ENCODE data around the gene NSUN4. TPM values are rescaled to one million over a fixed set of nuclear protein-coding genes. Genes with fewer than 3 reads are reported as not detected.
A peak's percentile ranks its signal among the peaks of the same experiment; 100 is the strongest.
"Not testable (repeated sequence)": the region's sequence is repeated elsewhere in the genome, so short reads cannot be mapped to it uniquely, and the experiment has no call there.

NSUN4 gene
- total and polyA plus RNA-seq, 2 of the 13 experiments (the other 11 are each of a cell fraction or from before 2014, with no cell fraction given) = 21.5 to 23.5 TPM

DNA sequence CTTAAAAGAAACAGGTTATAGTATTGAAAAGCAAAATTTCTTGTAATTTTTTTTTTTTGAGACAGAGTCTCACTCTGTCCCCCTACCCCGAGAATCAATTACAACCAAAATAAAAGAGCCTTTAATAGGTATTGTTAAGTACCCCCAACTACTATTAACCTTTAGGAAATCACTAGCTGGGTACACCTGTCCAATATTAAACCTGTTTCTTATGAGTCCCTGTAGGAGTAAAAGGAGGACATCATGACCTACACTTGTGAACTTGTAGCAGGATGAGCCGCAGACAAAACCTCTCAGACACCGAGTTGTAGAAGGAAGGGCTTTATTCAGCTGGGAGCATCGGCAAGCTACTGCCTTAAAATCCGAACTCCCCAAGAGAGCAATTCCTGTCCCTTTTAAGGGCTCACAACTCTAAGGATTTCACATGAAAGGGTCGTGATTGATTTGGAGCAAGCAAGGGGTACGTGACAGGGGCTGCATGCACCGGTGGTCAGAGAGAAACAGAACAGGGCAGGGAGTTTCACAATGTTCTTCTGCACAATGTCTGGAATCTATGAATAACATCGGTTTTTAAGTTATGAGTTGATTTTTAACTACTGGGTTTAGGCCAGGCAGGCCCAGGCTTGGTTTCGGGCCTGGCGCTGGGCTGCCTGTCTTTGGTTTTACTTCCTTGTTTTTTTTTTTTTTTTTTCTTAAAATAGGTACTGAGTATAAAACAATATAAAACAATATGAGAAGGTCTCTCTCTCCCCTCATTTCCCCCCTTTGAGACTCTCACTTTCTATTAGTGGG lies 15.1 kb upstream of the NSUN4 start:
- H4K20me1 ChIP-seq (ENCODE audit: insufficient read depth, low read length); ATAC-seq; H3K9ac ChIP-seq (ENCODE audit: insufficient read depth, low read depth, low read length); H3K4me3 ChIP-seq (replicated peaks in 1 of 3; ENCODE audit: insufficient read depth in 1 of 3, low read depth in 2 of 3, low read length in 3 of 3); H3K79me2 ChIP-seq (ENCODE audit: insufficient read depth, low read length); H3K4me1 ChIP-seq (ENCODE audit: insufficient read depth, low read length); CTCF ChIA-PET (ENCODE audit: low intra/inter-chr PET ratio, low total read pairs); H3K9me3 ChIP-seq (ENCODE audit: low read length); in situ Hi-C loops (cut with HindIII; ENCODE audit: extremely low pct_ligation_motif_present, low pct_unique_long_range_greater_than_20kb); H3K27ac ChIP-seq (ENCODE audit: extremely low read length, insufficient read depth, low read length); H2AFZ ChIP-seq (ENCODE audit: low read length); H3K36me3 ChIP-seq (replicated peaks in 1 of 2; ENCODE audit: control insufficient read depth in 1 of 2, insufficient read depth in 2 of 2, low read length in 2 of 2); DNase-seq (ENCODE audit: low spot score); H3K27me3 ChIP-seq (ENCODE audit: control insufficient read depth in 1 of 2, insufficient read depth in 2 of 2, low read length in 2 of 2); intact Hi-C loops (cut with micrococcal nuclease; ENCODE audit: unreplicated experiment); BruUV-seq (replicated peaks); FAIRE-seq: not testable (repeated sequence)
- POLR2A ChIA-PET = interaction anchor here (0.6 kb wide), 1 partner anchor 23 kb away, joined by 3 read pairs; no protein-coding TSS in a partner anchor
- 49% methylated on average over 7 of the region's 11 CpGs for WGBS (ENCODE audit: low lambda C conversion rate)
- H3K4me2 ChIP-seq (ENCODE audit: low read depth, low read length) = peak overlapping the region; percentile 39

GRCh38 chr1:46328182-46328581 lies 12.4 kb upstream of the NSUN4 start:
- H3K9me3 ChIP-seq (ENCODE audit: low read length); H3K79me2 ChIP-seq (ENCODE audit: insufficient read depth, low read length); DNase-seq (ENCODE audit: low spot score); H3K9ac ChIP-seq (ENCODE audit: insufficient read depth, low read depth, low read length); H4K20me1 ChIP-seq (ENCODE audit: insufficient read depth, low read length); H3K36me3 ChIP-seq (replicated peaks in 1 of 2; ENCODE audit: control insufficient read depth in 1 of 2, insufficient read depth in 2 of 2, low read length in 2 of 2); in situ Hi-C loops (cut with HindIII; ENCODE audit: extremely low pct_ligation_motif_present, low pct_unique_long_range_greater_than_20kb); H3K4me3 ChIP-seq (replicated peaks in 1 of 3; ENCODE audit: insufficient read depth in 1 of 3, low read depth in 2 of 3, low read length in 3 of 3); ATAC-seq; H2AFZ ChIP-seq (ENCODE audit: low read length); H3K27ac ChIP-seq (ENCODE audit: extremely low read length, insufficient read depth, low read length); CTCF ChIA-PET (ENCODE audit: low intra/inter-chr PET ratio, low total read pairs); H3K4me2 ChIP-seq (ENCODE audit: low read depth, low read length); H3K4me1 ChIP-seq (ENCODE audit: insufficient read depth, low read length); POLR2A ChIA-PET; intact Hi-C loops (cut with micrococcal nuclease; ENCODE audit: unreplicated experiment); BruUV-seq (replicated peaks); FAIRE-seq; H3K27me3 ChIP-seq (ENCODE audit: control insufficient read depth in 1 of 2, insufficient read depth in 2 of 2, low read length in 2 of 2): not testable (repeated sequence)
- WGBS (ENCODE audit: low lambda C conversion rate) = 72% methylated on average over 7 of the region's 7 CpGs

- H2AFZ ChIP-seq (ENCODE audit: low read length); DNase-seq (ENCODE audit: low spot score); H3K4me2 ChIP-seq (ENCODE audit: low read depth, low read length); H3K27ac ChIP-seq (ENCODE audit: extremely low read length, insufficient read depth, low read length); FAIRE-seq; POLR2A ChIA-PET; H3K36me3 ChIP-seq (replicated peaks in 1 of 2; ENCODE audit: control insufficient read depth in 1 of 2, insufficient read depth in 2 of 2, low read length in 2 of 2); ATAC-seq; H3K9me3 ChIP-seq (ENCODE audit: low read length); H3K9ac ChIP-seq (ENCODE audit: insufficient read depth, low read depth, low read length); H3K4me3 ChIP-seq (replicated peaks in 1 of 3; ENCODE audit: insufficient read depth in 1 of 3, low read depth in 2 of 3, low read length in 3 of 3); CTCF ChIA-PET (ENCODE audit: low intra/inter-chr PET ratio, low total read pairs); intact Hi-C loops (cut with micrococcal nuclease; ENCODE audit: unreplicated experiment); BruUV-seq (replicated peaks); in situ Hi-C loops (cut with HindIII; ENCODE audit: extremely low pct_ligation_motif_present, low pct_unique_long_range_greater_than_20kb); H4K20me1 ChIP-seq (ENCODE audit: insufficient read depth, low read length); H3K27me3 ChIP-seq (ENCODE audit: control insufficient read depth in 1 of 2, insufficient read depth in 2 of 2, low read length in 2 of 2); H3K79me2 ChIP-seq (ENCODE audit: insufficient read depth, low read length): not testable (repeated sequence)
- H3K4me1 ChIP-seq (ENCODE audit: insufficient read depth, low read length) = peaks cover 12% of the 10 kb centered on the region
- WGBS (ENCODE audit: low lambda C conversion rate) = 62% methylated on average over 7 of the region's 7 CpGs
These were observed 10.8 kb upstream of the NSUN4 start for GRCh38 chr1:46329807-46330206.

DNA sequence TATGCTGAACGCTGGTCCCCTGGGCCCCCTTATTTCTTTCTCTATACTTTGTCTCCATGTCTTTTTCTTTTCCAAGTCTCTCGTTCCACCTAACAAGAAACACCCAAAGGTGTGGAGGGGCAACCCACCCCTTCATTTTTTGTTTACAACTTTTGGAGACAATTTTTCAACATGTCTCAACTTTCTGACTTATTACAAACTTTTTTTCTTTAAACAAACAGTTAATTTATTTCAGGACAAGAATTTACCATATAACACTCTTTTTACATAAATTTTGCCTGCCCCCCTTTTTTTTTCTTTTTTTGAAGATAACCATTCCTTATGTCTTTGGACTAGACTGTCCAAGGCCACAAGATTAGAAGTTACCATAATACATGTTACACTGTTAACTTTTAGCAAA lies 10.2 kb upstream of the NSUN4 start:
- H3K9me3 ChIP-seq (ENCODE audit: low read length); H3K9ac ChIP-seq (ENCODE audit: insufficient read depth, low read depth, low read length); H2AFZ ChIP-seq (ENCODE audit: low read length); H3K36me3 ChIP-seq (replicated peaks in 1 of 2; ENCODE audit: control insufficient read depth in 1 of 2, insufficient read depth in 2 of 2, low read length in 2 of 2); in situ Hi-C loops (cut with HindIII; ENCODE audit: extremely low pct_ligation_motif_present, low pct_unique_long_range_greater_than_20kb); H3K27ac ChIP-seq (ENCODE audit: extremely low read length, insufficient read depth, low read length); intact Hi-C loops (cut with micrococcal nuclease; ENCODE audit: unreplicated experiment); CTCF ChIA-PET (ENCODE audit: low intra/inter-chr PET ratio, low total read pairs); DNase-seq (ENCODE audit: low spot score); POLR2A ChIA-PET; H3K4me2 ChIP-seq (ENCODE audit: low read depth, low read length); FAIRE-seq; BruUV-seq (replicated peaks); H3K4me3 ChIP-seq (replicated peaks in 1 of 3; ENCODE audit: insufficient read depth in 1 of 3, low read depth in 2 of 3, low read length in 3 of 3); H3K27me3 ChIP-seq (ENCODE audit: control insufficient read depth in 1 of 2, insufficient read depth in 2 of 2, low read length in 2 of 2); H4K20me1 ChIP-seq (ENCODE audit: insufficient read depth, low read length); ATAC-seq; H3K79me2 ChIP-seq (ENCODE audit: insufficient read depth, low read length): not testable (repeated sequence)
- H3K4me1 ChIP-seq (ENCODE audit: insufficient read depth, low read length) = peaks cover 12% of the 10 kb centered on the region
- WGBS (ENCODE audit: low lambda C conversion rate) = 54% methylated on average over 2 of the region's 2 CpGs

Measured in HepG2 (cell line).